ENCODE data around the gene CPED1.
"Not testable (repeated sequence)": the region's sequence is repeated elsewhere in the genome, so short reads cannot be mapped to it uniquely, and the experiment has no call there.

The CPED1 gene

DNA sequence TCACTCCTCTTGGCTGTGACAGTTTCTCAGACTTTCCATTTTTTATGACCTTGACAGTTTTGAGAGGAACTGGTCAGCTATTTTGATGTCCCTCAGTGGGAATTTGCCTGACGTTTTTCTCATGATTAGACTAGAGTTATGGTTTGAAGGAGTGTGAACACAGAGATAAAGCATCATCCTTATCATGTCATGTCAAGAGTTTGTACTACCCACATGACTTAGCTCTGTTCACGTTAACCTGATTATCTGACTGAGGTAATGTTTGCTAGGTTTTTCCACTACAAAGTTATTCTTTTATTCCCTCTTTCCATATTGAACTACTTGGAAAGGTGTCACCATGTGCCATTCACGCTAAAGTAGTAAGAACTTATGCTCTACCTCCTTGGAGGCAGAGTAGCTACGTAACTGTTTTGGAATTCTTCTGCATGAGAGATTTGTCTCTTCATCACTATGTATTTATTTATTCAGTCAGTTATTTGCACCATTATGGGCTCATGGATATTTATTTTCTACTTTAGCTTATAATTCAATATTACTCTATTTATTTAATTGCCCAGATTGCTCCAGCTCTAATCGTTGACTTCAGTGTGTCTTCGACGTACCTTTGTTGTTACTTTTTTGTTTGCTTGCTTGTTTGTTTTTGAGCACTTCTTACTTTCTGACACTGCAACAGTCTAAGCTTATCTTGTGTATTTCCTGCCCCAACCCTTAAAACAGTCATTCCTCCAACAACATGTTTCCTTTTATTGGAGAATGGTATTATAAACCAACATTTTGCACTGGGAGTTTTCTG lies 50.4 kb downstream of the CPED1 start:
- no peak for DNase-seq

DNA sequence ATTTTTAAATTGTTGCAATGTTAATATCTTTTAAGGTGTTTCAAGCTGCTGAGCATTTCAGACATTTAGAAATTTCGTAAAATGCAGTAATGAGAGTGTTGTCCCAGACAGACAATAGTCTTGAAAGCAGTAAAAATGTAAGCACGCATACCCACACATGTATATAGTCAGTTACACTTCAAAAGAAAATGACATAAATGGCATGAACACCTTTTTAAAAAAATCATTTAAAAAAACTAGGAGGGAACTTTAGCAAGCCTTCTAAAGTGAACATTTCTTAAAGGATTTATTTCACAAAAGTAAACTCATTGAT lies 51.0 kb downstream of the CPED1 start:
- DNase-seq: no peak

DNA sequence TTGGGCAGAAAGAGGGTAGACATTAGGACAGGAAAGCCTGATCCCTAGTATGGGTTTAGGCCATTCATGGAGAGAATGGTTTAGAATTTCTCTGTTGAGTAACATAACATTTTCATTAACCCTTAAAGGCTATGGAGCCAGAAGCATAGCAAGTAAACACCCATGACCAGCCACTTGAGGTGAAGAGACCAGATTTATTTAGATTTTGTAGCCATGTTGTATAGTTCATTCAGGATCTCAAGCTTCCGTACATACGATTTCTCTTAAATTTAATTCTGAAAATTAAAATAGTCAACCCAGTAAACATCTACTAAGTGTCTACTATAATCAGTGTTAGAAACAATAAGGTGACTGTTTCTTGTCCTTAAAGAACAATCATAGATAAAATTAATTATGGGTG lies 51.5 kb downstream of the CPED1 start:
- no peak for DNase-seq

DNA sequence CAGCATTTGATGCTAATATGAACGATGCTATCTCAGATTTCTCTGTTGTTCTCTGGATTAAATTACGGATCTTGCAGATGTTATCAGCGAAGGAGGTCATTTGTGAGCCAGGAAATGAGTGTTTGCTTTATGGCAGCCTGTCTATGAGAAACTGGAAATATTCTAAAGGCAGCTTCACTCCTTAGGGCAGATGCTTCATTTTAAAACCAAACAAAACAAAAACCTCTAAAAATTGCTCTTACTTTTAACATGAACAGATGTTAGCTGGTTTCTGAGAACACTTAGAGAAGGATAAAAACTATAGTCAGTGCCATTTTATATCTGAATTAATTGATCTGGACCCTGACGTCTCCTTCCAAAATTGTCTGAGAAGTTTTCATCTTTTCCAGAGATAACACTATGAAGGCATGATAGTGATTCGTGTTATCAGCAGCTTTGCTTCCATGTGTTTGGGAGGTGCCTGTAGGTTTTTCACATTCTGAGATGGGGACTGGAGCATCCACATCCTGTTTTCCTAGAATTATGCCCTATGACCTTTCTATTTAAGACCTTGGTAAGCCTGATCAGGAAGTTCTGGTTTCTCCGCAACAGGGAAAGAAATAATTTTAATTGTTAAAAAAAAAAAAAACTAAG lies 53.1 kb downstream of the CPED1 start:
- no peak for DNase-seq

DNA sequence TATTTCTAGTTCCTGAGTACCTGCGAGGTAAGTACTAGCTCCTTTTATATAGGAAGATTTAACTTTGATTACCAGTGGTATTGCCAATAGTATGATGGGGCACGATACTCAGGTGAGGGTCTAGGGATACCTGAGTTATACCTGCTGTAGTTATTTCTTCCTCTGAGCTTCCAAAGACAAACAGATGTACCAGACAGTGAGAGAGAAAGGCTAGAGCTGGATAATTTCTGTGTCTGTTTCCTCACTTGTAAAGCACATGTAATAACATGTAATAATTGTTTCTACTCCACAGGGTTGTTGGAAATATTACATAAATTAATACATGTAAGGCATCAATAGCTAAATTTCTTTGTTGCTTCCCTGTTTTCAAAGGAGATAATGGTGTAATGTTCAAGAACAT lies 53.7 kb downstream of the CPED1 start:
- no peak for DNase-seq

DNA sequence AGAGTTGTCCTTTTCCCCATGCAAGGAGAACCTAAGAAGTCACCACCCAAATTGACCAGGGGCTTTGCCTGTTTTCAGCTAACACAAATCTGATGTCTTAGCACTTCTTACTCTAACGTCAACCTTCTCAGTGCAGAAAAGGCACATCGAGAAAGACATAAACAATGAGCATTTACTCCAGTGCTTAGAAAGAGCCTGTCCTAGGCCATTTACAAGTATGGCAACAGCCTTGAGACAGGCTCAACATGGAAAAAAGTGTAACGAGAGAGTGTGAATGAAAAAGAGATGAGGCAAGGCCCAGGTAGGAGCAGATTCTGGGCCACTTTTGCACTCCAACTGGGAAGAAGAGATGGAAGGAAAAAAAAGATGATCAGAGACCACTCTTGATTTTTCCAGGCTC lies 54.4 kb downstream of the CPED1 start:
- no peak for DNase-seq

DNA sequence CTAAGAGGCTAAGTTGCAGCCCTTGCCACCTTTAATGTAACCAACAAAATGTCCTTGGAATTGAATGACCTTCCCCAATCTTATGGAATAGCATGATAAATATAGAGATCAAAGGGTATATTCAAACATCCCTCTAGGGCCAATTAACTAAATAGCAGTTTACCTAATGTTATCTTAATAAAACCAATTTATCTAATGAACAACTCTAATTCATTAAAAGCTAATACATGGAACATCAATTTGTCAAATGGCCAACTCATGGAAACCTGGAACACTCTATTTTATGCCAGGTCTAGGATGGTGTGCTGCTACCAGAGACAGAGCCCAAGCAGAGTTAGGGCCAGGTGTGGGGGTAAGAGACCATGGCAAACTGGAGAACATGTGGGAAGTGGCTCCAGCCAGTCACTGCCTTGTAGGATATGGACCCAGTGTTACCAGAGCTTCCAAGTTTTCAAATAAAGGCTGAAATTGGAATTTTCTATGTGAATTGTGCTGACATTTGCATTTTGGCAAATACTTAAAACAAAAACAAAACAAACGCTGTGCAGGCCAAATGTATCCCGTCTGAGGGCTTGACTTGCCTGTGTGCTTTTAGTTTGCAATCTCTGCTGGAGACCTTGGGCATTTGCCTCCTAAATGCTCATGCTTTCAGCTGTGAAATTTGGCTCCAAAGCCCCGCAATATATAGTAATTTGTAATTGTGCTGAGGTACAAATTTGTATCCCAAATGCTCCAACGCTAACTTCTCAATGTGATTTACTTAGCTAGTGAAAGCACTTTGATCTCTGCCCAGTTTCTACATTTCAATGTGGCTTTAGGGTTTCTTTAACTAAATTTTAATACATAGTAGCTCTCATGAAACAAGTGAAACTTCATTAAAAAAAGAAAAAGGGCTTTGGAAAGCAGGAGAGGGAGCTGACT lies 55.1 kb downstream of the CPED1 start:
- DNase-seq: no peak

DNA sequence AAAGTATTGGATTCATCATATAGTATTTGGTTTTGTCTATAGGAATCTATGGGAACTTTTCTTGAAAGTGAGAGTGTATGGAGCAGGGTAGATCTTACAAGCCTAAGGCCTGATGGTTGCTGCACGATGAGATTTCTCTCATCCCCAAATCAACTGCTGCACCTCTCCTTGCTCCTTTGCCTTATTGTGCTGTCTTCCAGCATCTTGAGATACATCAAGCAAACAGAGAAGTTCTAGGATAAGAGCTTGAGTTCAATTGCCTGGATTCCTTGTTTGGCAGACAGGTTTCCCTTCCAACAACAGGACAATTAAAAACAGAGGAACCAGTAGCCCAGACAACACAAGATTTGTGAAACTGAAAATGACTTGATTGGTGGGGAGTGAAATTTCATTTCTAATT lies 56.6 kb downstream of the CPED1 start:
- DNase-seq: no peak

DNA sequence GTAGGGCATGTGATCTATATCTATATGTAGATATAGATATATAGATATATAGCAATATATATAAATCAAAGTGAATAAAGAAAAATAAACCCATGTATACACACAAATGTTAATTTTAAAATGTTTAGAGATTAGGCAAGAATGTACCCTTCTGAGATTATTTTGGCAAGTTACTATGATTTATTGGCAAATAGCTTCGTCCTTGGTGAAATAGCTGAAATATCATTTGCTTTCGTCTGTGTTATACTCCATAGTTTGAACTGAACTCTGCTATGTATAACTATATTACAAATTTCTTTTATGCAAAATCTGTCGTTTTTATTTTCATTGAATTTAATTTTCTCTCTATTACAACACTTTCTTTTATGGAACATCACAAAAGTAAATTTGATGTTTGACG lies 57.5 kb downstream of the CPED1 start:
- DNase-seq: no peak

DNA sequence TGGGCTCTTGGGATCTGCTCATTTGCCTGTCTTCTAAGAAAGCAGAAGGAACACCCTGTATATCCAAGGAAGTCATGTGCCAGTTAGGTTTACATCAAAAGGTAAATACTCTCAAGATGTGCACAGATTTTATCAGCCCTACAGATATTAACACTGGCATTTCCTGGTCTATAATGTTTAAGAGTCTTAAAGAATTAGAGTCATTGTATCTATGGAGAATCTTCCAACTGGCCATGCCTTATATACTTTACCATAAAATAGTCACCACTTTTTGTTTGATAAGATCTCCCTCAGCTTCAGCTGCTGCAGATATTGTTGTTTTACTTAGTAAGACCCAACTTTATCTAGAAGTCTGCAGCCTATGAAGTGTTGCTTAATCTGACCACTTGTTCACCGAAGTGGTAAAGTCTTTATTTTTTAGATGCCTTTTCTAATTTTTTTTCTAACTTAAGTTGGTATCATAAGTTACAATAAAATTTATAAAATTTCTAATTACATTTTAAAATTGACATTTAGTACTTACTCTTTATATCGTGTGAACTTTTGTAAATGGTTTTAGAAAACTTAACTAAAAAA lies 58.5 kb downstream of the CPED1 start:
- no peak for DNase-seq

DNA sequence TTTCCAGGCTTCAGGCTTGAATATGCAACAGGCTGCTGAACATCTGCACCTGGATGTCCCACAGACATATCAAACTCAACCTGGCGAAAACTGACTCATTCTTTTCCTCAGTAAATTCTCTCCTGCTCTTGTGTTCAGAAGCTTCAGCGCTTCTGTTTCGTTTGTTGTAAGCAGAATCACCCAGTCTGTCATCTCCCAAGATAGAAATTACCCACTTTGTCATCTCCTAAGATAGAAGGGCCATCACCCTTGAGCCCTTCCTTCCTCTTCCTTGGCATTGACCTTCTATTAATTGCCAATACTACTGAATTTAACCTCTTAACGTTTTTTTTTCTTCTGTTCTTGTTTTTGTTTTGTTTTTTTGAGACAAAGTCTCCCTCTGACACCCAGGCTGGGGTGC lies 59.7 kb downstream of the CPED1 start:
- no peak for DNase-seq

DNA sequence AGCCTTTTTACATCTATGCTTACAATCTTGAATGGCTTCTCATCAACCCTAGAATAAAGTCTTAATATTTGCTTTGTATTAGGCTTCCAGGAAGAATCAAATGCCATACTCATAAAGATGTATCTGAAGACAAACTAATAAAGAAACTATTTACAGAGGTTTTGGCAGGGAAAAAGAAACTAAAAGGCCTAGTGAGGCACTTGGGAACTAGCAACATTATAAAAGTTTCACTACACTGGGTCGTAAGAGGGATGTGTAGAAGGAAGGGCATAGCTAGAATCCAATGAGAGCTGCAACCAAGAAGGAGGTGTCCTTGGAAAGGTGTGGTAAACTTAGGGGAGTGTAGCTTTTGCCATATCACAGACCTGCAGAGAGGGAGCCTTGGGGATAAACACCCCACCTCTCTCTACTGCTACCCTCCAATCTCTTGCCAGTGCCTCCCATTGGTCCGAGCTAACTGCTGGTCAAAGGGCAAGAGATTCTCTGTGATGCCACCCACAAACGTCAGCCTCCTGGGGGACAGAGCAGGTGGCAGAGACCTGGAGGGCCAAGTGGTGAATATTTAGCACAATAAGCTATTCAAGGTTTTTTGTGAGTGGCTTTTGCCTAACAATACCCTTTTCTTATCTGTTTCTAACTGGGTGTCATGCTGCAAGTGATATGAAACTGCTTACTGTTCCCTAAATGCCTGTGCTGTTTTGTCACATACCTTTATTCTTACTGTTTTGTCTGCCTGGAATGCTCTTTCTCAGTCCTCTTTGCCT lies 60.7 kb downstream of the CPED1 start:
- no peak for DNase-seq

DNA sequence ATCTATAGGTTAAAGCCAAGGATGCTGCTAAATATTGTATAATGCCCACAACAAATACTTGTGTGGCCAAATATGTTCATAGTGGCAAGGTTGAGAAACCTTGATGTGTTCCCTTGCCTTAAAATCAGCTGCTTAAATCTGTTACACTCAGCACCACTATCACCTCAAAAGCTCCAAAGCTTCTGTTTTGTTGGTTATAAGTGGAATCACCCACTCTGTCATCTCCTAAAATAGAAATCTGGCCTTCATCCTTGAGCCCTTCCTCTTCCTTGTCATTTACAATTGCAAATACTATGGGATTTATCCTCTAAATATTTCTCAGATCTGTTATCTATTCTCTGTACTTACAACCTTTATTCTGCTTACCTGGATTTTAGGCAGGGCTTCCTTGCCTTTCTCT lies 61.4 kb downstream of the CPED1 start:
- no peak for DNase-seq

DNA sequence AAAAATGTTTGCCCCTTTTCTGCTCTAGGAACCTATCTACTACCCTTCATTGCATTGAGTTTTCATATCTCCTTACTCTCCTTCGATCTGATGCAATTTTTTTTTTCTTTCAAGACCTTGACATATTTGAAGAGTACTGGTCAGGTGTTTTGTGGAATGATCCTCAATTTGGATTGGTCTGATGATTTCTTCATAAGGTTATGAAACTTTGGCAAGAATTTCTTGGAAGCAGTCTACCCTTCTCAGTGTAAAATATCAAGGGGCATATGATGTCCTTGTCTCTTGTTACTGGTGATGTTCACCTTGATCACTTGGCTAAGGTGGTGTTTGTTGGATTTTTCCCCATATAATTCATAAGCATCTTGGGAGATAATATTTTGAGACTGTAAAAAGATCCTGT lies 64.7 kb downstream of the CPED1 start:
- no peak for DNase-seq

DNA sequence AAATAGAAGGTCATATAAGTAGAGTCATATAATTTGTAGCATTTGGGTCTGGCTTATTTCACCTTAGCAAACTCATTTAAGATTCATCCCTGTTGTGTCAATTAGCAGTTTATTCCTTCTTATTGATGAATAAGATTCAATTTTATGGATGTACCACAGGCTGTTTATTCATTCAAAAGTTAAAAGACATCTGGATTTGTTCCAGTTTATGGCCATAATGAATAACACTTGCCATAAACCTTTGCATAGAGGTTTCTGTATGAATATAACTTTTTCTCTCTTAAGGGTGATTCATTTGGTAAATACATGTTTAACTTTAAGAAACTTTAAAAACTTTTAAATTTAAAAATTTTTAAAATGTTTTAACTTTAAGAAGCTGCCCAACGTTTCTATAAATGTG lies 66.4 kb downstream of the CPED1 start:
- DNase-seq: no peak

DNA sequence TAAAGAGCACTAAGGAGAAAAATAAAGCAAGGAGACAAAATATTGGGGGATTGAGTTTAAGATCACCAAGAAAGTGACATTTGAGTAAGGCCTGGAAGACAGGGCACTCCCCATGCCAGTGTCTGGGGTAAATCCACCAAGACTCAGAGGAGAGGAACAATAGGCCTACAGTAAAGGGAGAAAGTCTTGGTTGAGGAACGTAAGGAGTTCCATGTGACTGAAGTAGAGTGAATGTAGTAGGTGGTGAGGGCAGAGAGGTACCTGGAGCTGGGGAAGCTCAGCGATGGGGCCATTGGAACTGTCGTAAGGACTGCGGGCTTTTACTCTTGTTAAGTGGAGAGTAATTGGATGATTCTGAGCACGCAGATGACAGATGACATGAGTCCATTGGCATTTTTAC lies 69.4 kb downstream of the CPED1 start:
- DNase-seq: no peak

DNA sequence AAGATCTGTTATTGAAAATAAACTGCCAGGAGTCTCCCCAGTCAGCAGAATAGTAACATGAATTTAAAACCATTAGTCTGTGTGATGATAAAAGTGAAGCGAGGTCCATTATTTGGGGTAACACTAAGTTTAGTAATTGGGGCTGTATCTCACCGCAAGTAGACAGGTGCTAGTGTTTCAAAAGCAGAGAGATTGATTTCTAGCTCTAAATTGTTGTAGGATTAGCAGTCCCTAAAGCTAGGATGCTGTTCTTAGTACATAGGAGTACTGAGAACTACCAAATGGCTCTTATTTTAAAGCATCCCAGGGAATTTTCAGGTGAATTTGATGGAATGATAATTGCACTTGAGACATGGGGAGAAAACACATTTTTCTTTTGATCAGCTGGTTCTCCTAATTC lies 70.5 kb downstream of the CPED1 start:
- no peak for DNase-seq

DNA sequence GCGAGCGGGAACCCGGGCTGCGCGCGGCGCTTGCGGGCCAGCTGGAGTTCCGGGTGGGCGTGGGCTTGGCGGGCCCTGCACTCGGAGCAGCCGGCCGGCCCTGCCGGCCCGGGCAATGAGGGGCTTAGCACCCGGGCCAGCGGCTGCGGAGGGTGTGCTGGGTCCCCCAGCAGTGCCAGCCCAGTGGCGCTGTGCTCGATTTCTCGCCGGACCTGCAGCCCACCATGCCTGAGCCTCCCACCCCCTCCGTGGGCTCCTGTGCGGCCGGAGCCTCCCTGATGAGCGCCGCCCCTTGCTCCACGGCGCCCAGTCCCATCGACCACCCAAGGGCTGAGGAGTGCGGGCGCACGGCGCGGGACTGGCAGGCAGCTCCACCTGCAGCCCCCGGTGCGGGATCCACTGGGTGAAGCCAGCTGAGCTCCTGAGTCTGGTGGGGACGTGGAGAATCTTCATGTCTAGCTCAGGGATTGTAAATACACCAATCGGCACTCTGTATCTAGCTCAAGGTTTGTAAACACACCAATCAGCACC lies 71.5 kb downstream of the CPED1 start:
- not testable (repeated sequence) for DNase-seq

DNA sequence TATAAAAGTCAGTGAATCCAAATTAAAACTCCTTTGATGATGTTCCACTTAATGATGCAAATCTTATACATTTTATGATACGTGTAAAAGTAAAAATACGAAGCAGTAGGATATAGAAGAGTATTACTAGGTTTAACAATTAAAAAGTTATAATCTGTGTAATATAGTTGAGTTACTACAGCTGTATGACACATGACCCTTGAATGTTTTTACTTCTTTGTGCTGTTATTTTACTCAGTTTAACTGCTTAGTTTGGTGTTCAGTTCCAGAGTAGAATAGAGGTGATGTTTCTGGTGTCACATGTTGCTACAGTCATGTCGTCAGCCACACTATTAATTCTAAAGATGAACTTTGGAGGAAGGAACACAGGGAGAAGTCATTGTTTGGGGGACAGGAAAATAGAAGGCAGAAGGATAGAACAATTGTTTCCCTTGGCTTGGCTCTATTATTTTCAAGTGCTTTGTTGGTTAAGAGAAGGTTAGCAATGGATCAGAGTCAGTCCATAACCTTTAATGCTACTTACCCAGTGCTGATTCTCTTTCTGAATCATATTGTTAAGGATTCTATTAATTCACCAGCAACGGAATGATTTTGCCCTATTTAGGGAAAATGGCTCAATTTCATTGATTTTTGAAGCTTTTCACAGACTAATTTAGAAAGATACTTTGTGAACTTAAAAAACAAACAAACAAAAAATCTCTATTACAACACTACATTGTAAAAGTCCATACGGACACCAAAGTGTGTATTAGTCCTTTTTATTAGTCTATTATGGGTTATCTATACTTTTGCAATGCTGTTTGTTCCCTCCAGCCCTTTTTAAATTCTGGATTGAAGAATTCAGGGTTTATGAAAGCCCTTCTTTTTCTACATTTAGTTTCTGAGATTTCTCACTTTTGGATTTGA lies 73.4 kb downstream of the CPED1 start:
- DNase-seq: no peak
